OCI-LY7 (cell line): ENCODE data around the gene MINDY4B. TPM values are rescaled to one million over a fixed set of nuclear protein-coding genes. Genes with fewer than 3 reads are reported as not detected.

Experiments
- BruUV-seq: library from RNA; stranded (reverse); fragments of 400-500 nt; replicated peaks from 2 replicates; lab custom pipeline; 2021; lab: Mats Ljungman, UMichigan
- CTCF ChIA-PET: fragments of 300-600 bp; sonication (Branson Sonifier 250); formaldehyde crosslinking; loops from one replicate; lab custom pipeline; 2022; ENCODE audit warnings: antibody characterized with exemption; ENCODE audit not compliant: unreplicated experiment; lab: Charles Lee
- POLR2A ChIA-PET: fragments of 300-600 bp; sonication (Branson Sonifier 250); formaldehyde crosslinking; loops from one replicate; lab custom pipeline; 2022; ENCODE audit warnings: antibody characterized with exemption; lab: Charles Lee
- DNase-seq: peaks from one replicate; pipeline ENCODE4 v3.0.0-alpha.2; 2015; ENCODE audit warnings: low spot score
- H2AFZ ChIP-seq: fragments of 200-600 bp; sonication (generic), shearing (Covaris generic); 2 replicates; pipeline ENCODE4 v1.6.1; 2014; ENCODE audit warnings: mild to moderate bottlenecking, antibody characterized with exemption, low read length, moderate library complexity
- H3K27ac ChIP-seq: fragments of 200-600 bp; sonication (generic); 2 replicates; pipeline ENCODE4 v1.5.1; 2014; ENCODE audit warnings: mixed run types, low read depth, mild to moderate bottlenecking, moderate library complexity, low read length, inconsistent platforms; ENCODE audit not compliant: poor library complexity, severe bottlenecking
- H3K36me3 ChIP-seq: fragments of 200-600 bp; sonication (generic); 2 replicates; pipeline ENCODE4 v1.6.1; 2014; ENCODE audit warnings: mild to moderate bottlenecking, antibody characterized with exemption, low read length, moderate library complexity, mixed read lengths; ENCODE audit not compliant: insufficient read depth
- H3K4me1 ChIP-seq: fragments of 200-600 bp; sonication (generic); 2 replicates; pipeline ENCODE4 v1.5.1; 2014; ENCODE audit warnings: mild to moderate bottlenecking, low read length; ENCODE audit not compliant: insufficient read depth, poor library complexity, severe bottlenecking
- H3K4me2 ChIP-seq: fragments of 200-600 bp; sonication (generic); 2 replicates; pipeline ENCODE4 v1.6.1; 2014; ENCODE audit warnings: mild to moderate bottlenecking, low read length
- H3K4me3 ChIP-seq: fragments of 200-600 bp; sonication (generic); 2 replicates; pipeline ENCODE4 v1.5.1; 2014; ENCODE audit warnings: mild to moderate bottlenecking, low read depth, low read length; ENCODE audit not compliant: poor library complexity, severe bottlenecking
- H3K79me2 ChIP-seq: fragments of 200-600 bp; sonication (generic); 2 replicates; pipeline ENCODE4 v1.6.1; 2016; ENCODE audit warnings: low read depth, mild to moderate bottlenecking, low read length, moderate library complexity, mixed read lengths; ENCODE audit not compliant: insufficient read depth
- H3K9me2 ChIP-seq: fragments of 200-600 bp; sonication (generic); 2 replicates; pipeline ENCODE4 v1.6.1; 2016; ENCODE audit warnings: mild to moderate bottlenecking, low read length, mixed read lengths; ENCODE audit not compliant: insufficient read depth
- H3K9me3 ChIP-seq: fragments of 200-600 bp; sonication (generic); 2 replicates; pipeline ENCODE4 v1.6.1; 2014; ENCODE audit warnings: mild to moderate bottlenecking, mixed run types, low read length, mixed read lengths
- H4K20me1 ChIP-seq: fragments of 200-600 bp; sonication (generic); 2 replicates; pipeline ENCODE4 v1.6.1; 2014; ENCODE audit warnings: mild to moderate bottlenecking, antibody characterized with exemption, low read length, moderate library complexity, mixed read lengths; ENCODE audit not compliant: insufficient read depth
- CTCF ChIP-seq: fragments of 200-600 bp; sonication (generic); conservative IDR thresholded peaks from 2 replicates; pipeline ENCODE4 v1.5.1; 2014; ENCODE audit warnings: mild to moderate bottlenecking, antibody characterized with exemption, low read length, moderate library complexity, mixed read lengths
- EZH2phosphoT487 ChIP-seq: fragments of 200-600 bp; sonication (generic); IDR thresholded peaks from 2 replicates; pipeline ENCODE4 v1.6.1; 2018; ENCODE audit warnings: low read depth, borderline replicate concordance, mild to moderate bottlenecking, mixed run types, antibody characterized with exemption, low read length, moderate library complexity, mixed read lengths
- intact Hi-C: fragments of 100-400 bp; cut with micrococcal nuclease; formaldehyde crosslinking; loops from one replicate; pipeline ENCODE4 v1.10.0; 2022; ENCODE audit not compliant: unreplicated experiment
- total RNA-seq, 2 experiments: library from RNA; depleted of rRNA in 1 of 2; stranded (reverse); fragments of >200 nt in 1 of 2; shearing (Covaris generic) in 1 of 2; gene quantifications; 2 replicates each; pipeline ENCODE4 v1.2.3, GENCODE V29; 2014 to 2022

MINDY4B gene
- total RNA-seq, 2 experiments from 2014 or later = not detected

GRCh38 chr3:150828997-150829396, 76.2 kb downstream of the MINDY4B start:
- DNase-seq = no peak
- TF ChIP-seq EZH2phosphoT487 = no peak
- TF ChIP-seq CTCF = no peak
- no peak overlapping the region for H3K4me2 ChIP-seq
- no peaks in the 10 kb centered on the region for H4K20me1 ChIP-seq
- no TSS peak for BruUV-seq
- no peaks in the 10 kb centered on the region for H3K79me2 ChIP-seq
- intact Hi-C loops = no loop called here
- H3K36me3 ChIP-seq = no peaks in the 10 kb centered on the region
- no peak overlapping the region for H2AFZ ChIP-seq
- H3K9me2 ChIP-seq = no peaks in the 10 kb centered on the region
- H3K27ac ChIP-seq = no peak overlapping the region
- H3K4me3 ChIP-seq = no peak overlapping the region
- ChIA-PET POLR2A (no interaction called here), CTCF (interaction anchor here (1.4 kb wide), 1 partner anchor 108 kb away, joined by 5 read pairs; no protein-coding TSS in a partner anchor)
- H3K9me3 ChIP-seq = no peaks in the 10 kb centered on the region
- H3K4me1 ChIP-seq = no peaks in the 10 kb centered on the region

GRCh38 chr3:150828261-150828660, 77.0 kb downstream of the MINDY4B start:
- Histone ChIP-seq H2AFZ (no peak overlapping the region), H4K20me1 (no peaks in the 10 kb centered on the region), H3K27ac (no peak overlapping the region), H3K4me3 (no peak overlapping the region), H3K79me2 (no peaks in the 10 kb centered on the region), H3K4me1 (no peaks in the 10 kb centered on the region), H3K4me2 (no peak overlapping the region), H3K9me2 (no peaks in the 10 kb centered on the region), H3K9me3 (no peaks in the 10 kb centered on the region), H3K36me3 (no peaks in the 10 kb centered on the region)
- DNase-seq = no peak
- BruUV-seq = no TSS peak
- CTCF ChIA-PET = interaction anchor here (1.4 kb wide), 1 partner anchor 107 kb away, joined by 5 read pairs; no protein-coding TSS in a partner anchor
- no peak for TF ChIP-seq EZH2phosphoT487
- TF ChIP-seq CTCF = no peak
- intact Hi-C loops = no loop called here
- POLR2A ChIA-PET = interaction anchor here (1.2 kb wide), 1 partner anchor 11 kb away, joined by 5 read pairs; no protein-coding TSS in a partner anchor

GRCh38 chr3:150826466-150827282, 78.6 kb downstream of the MINDY4B start:
- no peak overlapping the region for H3K27ac ChIP-seq
- POLR2A ChIA-PET = interaction anchor here (1.2 kb wide), 1 partner anchor 13 kb away, joined by 5 read pairs; no protein-coding TSS in a partner anchor
- CTCF ChIA-PET = no interaction called here
- no peaks in the 10 kb centered on the region for H3K9me3 ChIP-seq
- no peaks in the 10 kb centered on the region for H3K79me2 ChIP-seq
- no peaks in the 10 kb centered on the region for H4K20me1 ChIP-seq
- H2AFZ ChIP-seq = no peak overlapping the region
- H3K9me2 ChIP-seq = no peaks in the 10 kb centered on the region
- TF ChIP-seq EZH2phosphoT487 = no peak
- no peak for TF ChIP-seq CTCF
- H3K4me3 ChIP-seq = no peak overlapping the region
- DNase-seq = no peak
- BruUV-seq = no TSS peak
- no peaks in the 10 kb centered on the region for H3K36me3 ChIP-seq
- intact Hi-C loops = no loop called here
- H3K4me1 ChIP-seq = no peaks in the 10 kb centered on the region
- H3K4me2 ChIP-seq = no peak overlapping the region
